NCI-H2196 (cell line): Measurements from ENCODE around the gene MYRFL.
"Not testable (repeated sequence)": the region's sequence is repeated elsewhere in the genome, so short reads cannot be mapped to it uniquely, and the experiment has no call there.

Source experiments
- DNase-seq: peaks from one replicate; lab custom pipeline; 2025; ENCODE audit not compliant: unreplicated experiment; lab: John Stamatoyannopoulos, UW

MYRFL gene

GRCh38 chr12:69986114-69986513 is 161.1 kb downstream of the MYRFL start:
- no peak for DNase-seq

GRCh38 chr12:69987579-69988091 is 162.6 kb downstream of the MYRFL start:
- no peak for DNase-seq

GRCh38 chr12:69988481-69989321 is 163.7 kb downstream of the MYRFL start:
- no peak for DNase-seq

- DNase-seq = no peak
Measured at GRCh38 chr12:69991690-69992288, 166.8 kb downstream of the MYRFL start.

GRCh38 chr12:69993433-69993832 is 168.4 kb downstream of the MYRFL start:
- DNase-seq = no peak

- not testable (repeated sequence) for DNase-seq
Measured at GRCh38 chr12:69994086-69994485, 169.1 kb downstream of the MYRFL start.

- DNase-seq = no peak
Measured at GRCh38 chr12:69994724-69995173, 169.7 kb downstream of the MYRFL start.

- DNase-seq = no peak
Measured at GRCh38 chr12:69996241-69996640, 171.2 kb downstream of the MYRFL start.

- DNase-seq = no peak
Measured at GRCh38 chr12:69996722-69997121, 171.7 kb downstream of the MYRFL start.

GRCh38 chr12:69998011-69998410 is 173.0 kb downstream of the MYRFL start:
- DNase-seq = no peak

- DNase-seq = no peak
Measured at GRCh38 chr12:69998922-69999321, 173.9 kb downstream of the MYRFL start.

GRCh38 chr12:69999561-69999960 is 174.5 kb downstream of the MYRFL start:
- no peak for DNase-seq

GRCh38 chr12:70002097-70002911 is 177.3 kb downstream of the MYRFL start:
- no peak for DNase-seq

- DNase-seq = no peak
Measured at GRCh38 chr12:70002912-70003255, 177.9 kb downstream of the MYRFL start.

GRCh38 chr12:70005864-70006618 is 181.0 kb downstream of the MYRFL start:
- no peak for DNase-seq

- no peak for DNase-seq
Measured at GRCh38 chr12:70006619-70006973, 181.6 kb downstream of the MYRFL start.

- DNase-seq = no peak
Measured at GRCh38 chr12:70007687-70008086, 182.7 kb downstream of the MYRFL start.
